ENCODE results near the gene PLA2G15.
A peak's percentile ranks its signal among the peaks of the same experiment; 100 is the strongest.

Gene PLA2G15

GRCh38 chr16:68227850-68228553 lies 17.2 kb upstream of the PLA2G15 start:
- H3K27ac Mint-ChIP-seq, result peak overlapping the region; percentile 77
- H3K27me3 Mint-ChIP-seq (ENCODE audit: low read depth), result no peaks in the 10 kb centered on the region
- H3K4me3 Mint-ChIP-seq, result peak overlapping the region; percentile 42
- H3K4me1 Mint-ChIP-seq (ENCODE audit: low read depth), result peaks cover 32% of the 10 kb centered on the region
- no peaks in the 10 kb centered on the region for H3K9me3 Mint-ChIP-seq
- peaks cover 15% of the 10 kb centered on the region for H3K36me3 Mint-ChIP-seq (ENCODE audit: low read depth)

DNA sequence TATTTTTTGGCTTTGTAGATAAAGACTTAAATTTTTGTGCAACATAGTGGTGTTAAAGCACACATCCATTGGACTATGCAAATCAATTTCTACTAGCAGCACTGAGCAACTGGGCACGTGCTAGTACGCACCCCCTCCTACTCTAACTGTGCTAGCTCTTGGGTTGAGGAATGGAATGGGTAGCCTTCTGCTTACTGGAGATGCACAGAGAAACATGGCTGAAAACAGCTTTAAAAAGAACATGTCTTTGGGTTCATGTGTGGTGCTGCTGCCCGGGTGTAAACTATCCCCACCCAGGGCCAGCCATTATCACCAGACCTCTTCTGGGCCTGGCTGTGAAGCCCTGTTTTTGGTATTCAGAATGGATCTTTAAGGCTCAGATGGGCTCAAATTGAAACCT lies 16.5 kb upstream of the PLA2G15 start:
- H3K36me3 Mint-ChIP-seq (ENCODE audit: low read depth), result peaks cover 15% of the 10 kb centered on the region
- no peak overlapping the region for H3K27ac Mint-ChIP-seq
- no peak overlapping the region for H3K4me3 Mint-ChIP-seq
- H3K4me1 Mint-ChIP-seq (ENCODE audit: low read depth), result peaks cover 34% of the 10 kb centered on the region
- H3K9me3 Mint-ChIP-seq, result no peaks in the 10 kb centered on the region
- no peaks in the 10 kb centered on the region for H3K27me3 Mint-ChIP-seq (ENCODE audit: low read depth)

- no peaks in the 10 kb centered on the region for H3K27me3 Mint-ChIP-seq (ENCODE audit: low read depth)
- H3K4me1 Mint-ChIP-seq (ENCODE audit: low read depth), result peaks cover 35% of the 10 kb centered on the region
- no peaks in the 10 kb centered on the region for H3K9me3 Mint-ChIP-seq
- peaks cover 17% of the 10 kb centered on the region for H3K36me3 Mint-ChIP-seq (ENCODE audit: low read depth)
- no peak overlapping the region for H3K4me3 Mint-ChIP-seq
- H3K27ac Mint-ChIP-seq, result peak overlapping the region; percentile 17
Measured at GRCh38 chr16:68229431-68230175, 15.6 kb upstream of the PLA2G15 start.

DNA sequence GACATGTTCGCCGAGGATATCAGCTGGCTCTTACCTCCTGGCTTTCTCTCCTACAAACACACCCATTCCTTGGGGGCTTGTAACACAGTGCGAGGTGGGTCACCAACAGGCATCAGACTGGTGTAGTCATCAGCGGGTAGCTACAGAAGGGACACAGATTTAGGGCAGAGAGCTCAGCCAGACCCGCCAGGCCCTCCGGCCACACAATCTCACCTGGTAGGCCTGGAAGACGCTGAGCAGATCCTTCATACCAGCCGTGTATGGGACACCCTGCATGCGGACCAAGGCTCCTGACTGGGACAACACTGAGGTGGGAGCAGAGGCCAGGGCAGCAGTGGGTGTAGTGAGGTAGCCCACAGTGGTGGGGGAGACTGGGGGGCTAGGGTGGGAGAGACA lies 15.0 kb upstream of the PLA2G15 start:
- no peak overlapping the region for H3K4me3 Mint-ChIP-seq
- no peaks in the 10 kb centered on the region for H3K9me3 Mint-ChIP-seq
- peaks cover 37% of the 10 kb centered on the region for H3K4me1 Mint-ChIP-seq (ENCODE audit: low read depth)
- H3K36me3 Mint-ChIP-seq (ENCODE audit: low read depth), result peaks cover 19% of the 10 kb centered on the region
- H3K27me3 Mint-ChIP-seq (ENCODE audit: low read depth), result no peaks in the 10 kb centered on the region
- H3K27ac Mint-ChIP-seq, result no peak overlapping the region

GRCh38 chr16:68230956-68231355 lies 14.2 kb upstream of the PLA2G15 start:
- Mint-ChIP-seq H3K4me3 (no peak overlapping the region), H3K27ac (peak overlapping the region; percentile 63), H3K4me1 (ENCODE audit: low read depth) (peaks cover 29% of the 10 kb centered on the region), H3K27me3 (ENCODE audit: low read depth) (no peaks in the 10 kb centered on the region), H3K36me3 (ENCODE audit: low read depth) (peaks cover 13% of the 10 kb centered on the region), H3K9me3 (no peaks in the 10 kb centered on the region)

DNA sequence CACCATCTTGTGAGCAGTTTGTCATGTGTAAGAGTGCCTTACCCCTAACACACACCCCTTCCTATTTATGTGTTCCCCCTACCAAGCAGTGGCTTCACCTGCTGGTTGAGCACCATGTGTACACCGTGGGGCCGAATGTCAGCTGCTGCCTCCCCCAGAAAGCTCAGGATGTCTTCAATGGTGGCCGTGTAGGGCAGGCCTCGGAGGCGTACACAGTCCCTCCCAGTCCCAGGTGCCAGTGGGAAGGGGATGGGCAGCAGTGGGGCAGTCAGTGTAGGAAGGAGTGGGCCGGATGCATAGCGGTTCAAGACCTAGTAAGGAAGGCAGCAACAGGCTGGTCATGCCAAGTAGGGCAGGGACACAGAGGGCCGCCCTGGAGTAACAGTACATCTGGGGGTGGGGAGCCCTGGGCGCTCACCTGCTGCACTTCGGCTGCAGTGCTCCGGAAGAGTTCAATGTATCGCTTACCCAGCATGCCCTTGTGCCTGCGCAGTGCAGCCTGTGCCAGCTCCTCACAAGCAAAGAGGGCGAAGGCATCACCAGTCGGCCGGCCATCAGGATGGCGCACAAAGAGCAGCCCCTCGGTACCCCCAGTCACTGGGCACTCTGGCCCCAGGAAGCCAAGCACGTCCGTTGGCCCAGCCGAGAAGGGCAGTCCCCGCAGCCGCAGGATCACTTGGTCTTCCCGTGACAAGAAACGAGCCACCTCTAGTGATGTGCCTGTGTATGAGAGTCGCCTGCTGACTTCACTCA lies 13.6 kb upstream of the PLA2G15 start:
- no peak overlapping the region for H3K27ac Mint-ChIP-seq
- peaks cover 33% of the 10 kb centered on the region for H3K4me1 Mint-ChIP-seq (ENCODE audit: low read depth)
- H3K27me3 Mint-ChIP-seq (ENCODE audit: low read depth), result no peaks in the 10 kb centered on the region
- peaks cover 13% of the 10 kb centered on the region for H3K36me3 Mint-ChIP-seq (ENCODE audit: low read depth)
- no peaks in the 10 kb centered on the region for H3K9me3 Mint-ChIP-seq
- H3K4me3 Mint-ChIP-seq, result no peak overlapping the region

- Mint-ChIP-seq H3K27ac (no peak overlapping the region), H3K4me3 (no peak overlapping the region)
Measured at GRCh38 chr16:68232335-68232734, 12.8 kb upstream of the PLA2G15 start.

GRCh38 chr16:68233085-68233834 lies 11.9 kb upstream of the PLA2G15 start:
- Mint-ChIP-seq H3K27ac (no peak overlapping the region), H3K27me3 (ENCODE audit: low read depth) (peaks cover 4% of the 10 kb centered on the region), H3K9me3 (no peaks in the 10 kb centered on the region), H3K36me3 (ENCODE audit: low read depth) (peaks cover 13% of the 10 kb centered on the region), H3K4me3 (no peak overlapping the region), H3K4me1 (ENCODE audit: low read depth) (peaks cover 32% of the 10 kb centered on the region)

More at GRCh38 chr16:68232335-68232734, 12.8 kb upstream of the PLA2G15 start:
- peaks cover 13% of the 10 kb centered on the region for H3K36me3 Mint-ChIP-seq (ENCODE audit: low read depth)
- H3K27me3 Mint-ChIP-seq (ENCODE audit: low read depth), result no peaks in the 10 kb centered on the region
- no peaks in the 10 kb centered on the region for H3K9me3 Mint-ChIP-seq
- peaks cover 33% of the 10 kb centered on the region for H3K4me1 Mint-ChIP-seq (ENCODE audit: low read depth)

DNA sequence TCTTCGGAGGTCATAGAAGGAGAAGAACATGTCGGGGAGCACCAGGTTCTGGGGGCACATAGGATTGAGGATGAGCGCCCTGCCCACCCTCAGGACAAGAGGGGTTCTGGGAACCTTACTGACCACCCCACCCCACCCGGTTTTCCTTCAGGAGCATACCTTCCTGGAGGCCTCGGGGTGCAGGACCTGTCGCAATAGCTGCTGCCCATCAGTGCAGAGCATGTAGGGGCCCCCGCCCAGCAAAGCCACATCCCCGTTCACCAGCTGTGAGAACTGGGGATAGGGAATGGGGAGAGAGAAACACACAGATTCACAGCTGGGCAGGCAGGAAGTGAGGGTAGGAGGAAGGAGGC lies 11.4 kb upstream of the PLA2G15 start:
- peaks cover 31% of the 10 kb centered on the region for H3K4me1 Mint-ChIP-seq (ENCODE audit: low read depth)
- H3K36me3 Mint-ChIP-seq (ENCODE audit: low read depth), result peaks cover 13% of the 10 kb centered on the region
- H3K27ac Mint-ChIP-seq, result no peak overlapping the region
- H3K27me3 Mint-ChIP-seq (ENCODE audit: low read depth), result peaks cover 4% of the 10 kb centered on the region
- H3K4me3 Mint-ChIP-seq, result no peak overlapping the region
- H3K9me3 Mint-ChIP-seq, result no peaks in the 10 kb centered on the region

GRCh38 chr16:68234188-68235107 lies 10.7 kb upstream of the PLA2G15 start:
- no peaks in the 10 kb centered on the region for H3K9me3 Mint-ChIP-seq
- H3K4me1 Mint-ChIP-seq (ENCODE audit: low read depth), result peaks cover 26% of the 10 kb centered on the region
- no peak overlapping the region for H3K4me3 Mint-ChIP-seq
- H3K27ac Mint-ChIP-seq, result no peak overlapping the region
- H3K36me3 Mint-ChIP-seq (ENCODE audit: low read depth), result peaks cover 8% of the 10 kb centered on the region
- peaks cover 4% of the 10 kb centered on the region for H3K27me3 Mint-ChIP-seq (ENCODE audit: low read depth)

DNA sequence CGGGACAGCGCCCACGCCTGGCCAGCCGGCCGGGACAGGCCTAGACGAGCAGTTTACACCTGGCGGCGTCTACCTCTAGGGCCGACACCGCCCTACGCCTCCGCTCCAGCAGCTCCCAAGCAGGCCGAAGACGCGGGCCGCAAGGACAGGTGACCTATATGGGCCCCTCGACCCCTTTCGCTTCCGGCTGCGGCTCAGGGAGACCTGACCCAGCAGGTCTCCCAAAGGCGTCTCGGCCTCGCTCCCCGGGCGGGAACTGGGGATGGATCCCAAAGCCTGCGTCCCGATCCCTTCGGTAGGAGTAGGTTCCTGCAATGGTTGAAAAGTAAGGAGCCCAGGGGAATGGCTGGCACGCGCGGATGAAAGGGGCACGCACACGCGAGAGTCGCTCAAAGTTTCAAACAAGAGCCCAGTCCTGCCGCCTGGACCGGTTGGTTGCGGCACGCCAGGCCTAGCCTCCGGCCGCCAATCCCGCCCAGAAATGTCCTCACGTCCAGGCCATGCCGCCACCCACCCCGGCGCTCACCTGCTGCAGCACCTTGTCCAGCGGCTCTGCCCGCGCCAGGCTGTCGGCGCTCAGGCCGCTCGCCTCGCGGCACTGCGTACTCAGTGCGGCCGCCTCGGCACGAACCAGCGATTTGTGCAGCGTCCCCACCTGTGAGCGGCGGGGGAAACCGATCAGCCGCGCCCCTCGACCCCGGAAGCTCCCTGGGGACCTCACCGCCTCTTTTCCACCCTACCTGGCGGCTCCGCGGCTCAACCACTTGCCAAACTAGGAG lies 9.9 kb upstream of the PLA2G15 start:
- no peak overlapping the region for H3K4me3 Mint-ChIP-seq
- peaks cover 26% of the 10 kb centered on the region for H3K4me1 Mint-ChIP-seq (ENCODE audit: low read depth)
- H3K27ac Mint-ChIP-seq, result no peak overlapping the region
- peaks cover 4% of the 10 kb centered on the region for H3K27me3 Mint-ChIP-seq (ENCODE audit: low read depth)
- H3K9me3 Mint-ChIP-seq, result no peaks in the 10 kb centered on the region
- peaks cover 5% of the 10 kb centered on the region for H3K36me3 Mint-ChIP-seq (ENCODE audit: low read depth)

GRCh38 chr16:68235887-68236136 lies 9.4 kb upstream of the PLA2G15 start, which contains the start of gene ESRP2:
ESRP2 (minus strand) TSS chr16:68236127; CDS start chr16:68236045, 82 bp downstream.
- Mint-ChIP-seq H3K36me3 (ENCODE audit: low read depth) (peaks cover 4% of the 10 kb centered on the region), H3K27ac (no peak within 1 kb of the TSS), H3K4me3 (peak within 1 kb of the TSS; percentile 94), H3K27me3 (ENCODE audit: low read depth) (peaks cover 4% of the 10 kb centered on the region), H3K4me1 (ENCODE audit: low read depth) (peaks cover 26% of the 10 kb centered on the region), H3K9me3 (no peaks in the 10 kb centered on the region)
